Sciatic nerve (tissue), 2 donors: Measurements from ENCODE around the gene FAM149B1. TPM values are rescaled to one million over a fixed set of nuclear protein-coding genes. Genes with fewer than 3 reads are reported as not detected.
"Not testable (repeated sequence)": the region's sequence is repeated elsewhere in the genome, so short reads cannot be mapped to it uniquely, and the experiment has no call there.

ENCODE experiments used
- ATAC-seq: fragments of 200-7000 bp; cut with Tn5 transposase; one replicate; pipeline ENCODE4 v1.9.1; 2020; ENCODE audit warnings: mild to moderate bottlenecking, moderate library complexity
- DNase-seq: peaks from one replicate; pipeline ENCODE4 v3.0.0-alpha.2; 2020; ENCODE audit warnings: low spot score
- intact Hi-C: fragments of 100-400 bp; cut with DNase I; formaldehyde crosslinking; loops from one replicate; pipeline ENCODE4 v1.14.2; 2022
- total RNA-seq: library from RNA; stranded (reverse); fragmentation: NEBNext Ultra II Directional; extraction: Animal tissue kit (Norgen Biotek cat#: 25700); gene quantifications from one replicate; pipeline ENCODE4 v1.2.1, GENCODE V29; 2021
- donor health status: DM: no; HTN: no; CAD: no.
- donor health status: DM: no; HTN: no; CAD: no.

Gene FAM149B1
- total RNA-seq, 1 donor from 2014 or later = 25.6 TPM

- DNase-seq, ATAC-seq, intact Hi-C loops: not testable (repeated sequence)
Measured at GRCh38 chr10:73258612-73259011, 90.7 kb downstream of the FAM149B1 start.

DNA sequence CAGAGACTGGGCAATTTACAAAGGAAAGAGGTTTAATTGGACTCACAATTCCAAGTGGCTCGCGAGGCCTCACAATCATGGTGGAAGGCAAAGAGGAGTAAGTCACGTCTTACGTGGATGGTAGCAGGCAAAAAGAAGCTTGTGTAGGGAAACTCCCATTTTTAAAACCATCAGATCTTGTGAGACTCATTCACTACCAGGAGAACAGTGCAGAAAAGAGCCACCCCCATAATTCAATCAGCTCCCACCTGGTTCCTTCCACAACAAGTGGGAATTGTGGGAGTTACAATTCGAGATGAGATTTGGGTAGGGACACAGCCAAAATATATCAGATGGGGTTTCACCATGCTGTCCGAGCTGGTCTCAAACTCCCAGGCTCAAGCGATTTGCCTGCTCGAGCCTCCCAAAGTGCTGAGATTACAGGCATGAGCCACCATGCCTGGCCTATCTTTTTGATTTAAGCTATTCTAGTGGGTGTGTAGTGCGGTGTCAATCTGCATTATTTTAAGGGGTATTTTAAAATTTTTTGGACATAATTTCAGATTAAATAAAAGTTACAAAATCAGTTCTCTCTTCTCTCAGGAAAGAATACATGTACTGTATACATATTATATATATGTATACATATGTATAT lies 93.6 kb downstream of the FAM149B1 start:
- intact Hi-C loops = no loop called here
- DNase-seq = no peak
- no peak for ATAC-seq

DNA sequence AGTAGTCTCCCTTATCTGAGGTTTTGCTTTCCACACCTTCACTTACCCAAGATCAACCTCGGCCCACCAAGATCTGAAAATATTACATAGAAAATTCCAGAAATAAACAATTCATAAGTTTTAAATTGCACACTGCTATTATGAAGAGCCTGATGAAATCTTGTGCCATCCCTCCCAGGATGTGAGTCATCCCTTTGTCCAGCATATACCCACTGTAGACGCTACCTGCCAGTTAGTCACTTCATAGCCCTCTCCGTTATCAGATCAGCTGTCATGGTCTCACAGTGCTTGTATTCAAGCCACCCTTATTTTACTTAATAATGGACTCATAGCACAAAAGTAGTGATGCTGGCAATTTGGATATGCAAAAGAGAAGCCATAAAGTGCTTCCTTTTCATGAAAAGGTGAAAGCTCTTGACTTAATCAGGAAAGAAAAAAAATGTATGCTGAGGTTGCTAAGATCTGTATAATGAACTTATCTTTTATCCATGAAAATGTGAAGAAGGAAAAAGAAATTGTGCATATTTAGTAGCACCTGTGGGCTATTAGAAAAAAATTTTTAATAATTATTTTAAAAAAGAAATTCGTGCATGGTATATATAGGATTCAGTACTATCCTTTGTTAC lies 94.3 kb downstream of the FAM149B1 start:
- DNase-seq (no peak), ATAC-seq (no peak)
- intact Hi-C loops = no loop called here

DNA sequence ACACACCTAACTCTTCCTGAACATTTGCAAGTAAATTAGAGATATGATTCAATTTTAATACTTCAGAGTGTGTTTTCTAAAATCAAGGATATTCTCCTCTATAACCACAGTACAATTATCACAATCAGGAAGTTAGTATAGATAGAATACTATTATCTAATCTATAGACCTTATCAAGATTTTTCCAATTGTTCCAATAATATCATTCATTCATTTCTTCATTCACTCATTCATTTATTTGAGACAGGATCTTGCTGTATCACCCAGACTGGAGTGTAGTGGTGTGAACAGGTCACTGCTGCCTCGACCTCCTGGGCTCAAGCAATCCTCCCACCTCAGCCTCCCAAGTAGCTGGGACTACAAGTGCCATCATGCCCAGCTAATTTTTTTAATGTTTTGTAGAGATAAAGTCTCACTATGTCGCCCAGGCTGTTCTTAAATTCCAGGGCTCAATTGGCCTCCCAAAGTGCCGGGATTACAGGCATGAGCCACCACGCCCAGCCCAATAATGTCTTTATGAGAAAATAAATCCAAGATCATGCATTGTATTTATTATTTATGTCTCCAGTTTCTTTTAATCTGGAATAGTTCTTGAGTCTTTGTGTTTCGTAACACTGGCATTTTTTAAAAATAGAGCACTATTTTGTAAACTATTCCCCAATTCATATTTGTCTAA lies 95.1 kb downstream of the FAM149B1 start:
- ATAC-seq (no peak), DNase-seq (no peak)
- intact Hi-C loops = no loop called here

GRCh38 chr10:73263693-73264347 lies 95.9 kb downstream of the FAM149B1 start:
- DNase-seq = no peak
- no peak for ATAC-seq
- intact Hi-C loops = no loop called here

DNA sequence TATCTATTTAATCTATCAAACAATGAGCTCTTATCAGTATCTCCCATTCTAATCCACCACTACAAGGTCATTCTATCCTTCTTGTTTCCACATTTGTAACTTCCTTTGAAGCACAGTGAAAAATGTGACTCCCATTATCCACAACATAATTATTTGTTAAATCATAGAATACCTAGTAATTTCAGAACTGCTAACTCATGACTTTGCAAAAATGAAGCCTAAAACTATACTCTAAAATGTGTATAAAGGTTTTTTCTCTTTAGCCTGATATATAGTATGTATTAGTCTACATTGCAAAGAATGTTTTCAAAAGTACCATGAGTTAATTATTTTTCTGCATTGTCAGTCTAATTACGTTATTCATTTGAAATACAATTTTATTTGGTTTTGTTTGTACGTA lies 96.5 kb downstream of the FAM149B1 start:
- no peak for ATAC-seq
- DNase-seq = no peak
- intact Hi-C loops = no loop called here

DNA sequence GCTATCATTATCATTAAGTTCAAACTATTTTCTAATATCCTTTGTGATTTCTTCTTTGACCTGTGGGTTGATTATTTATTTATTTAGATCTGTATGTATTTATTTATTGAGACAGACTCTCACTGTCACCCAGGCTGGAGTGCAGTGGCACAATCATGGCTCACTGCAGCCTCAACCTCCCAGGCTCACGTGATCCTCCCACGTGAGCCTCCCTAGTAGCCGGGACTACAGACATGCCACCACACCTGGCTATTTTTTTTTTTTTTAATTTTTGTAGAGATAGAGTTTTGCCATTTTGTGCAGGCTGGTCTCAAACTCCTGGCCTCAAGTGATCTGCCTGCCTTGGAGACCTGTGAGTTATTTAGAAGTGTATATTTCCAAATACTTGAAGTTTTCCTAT lies 113.2 kb downstream of the FAM149B1 start:
- DNase-seq = no peak
- no peak for ATAC-seq
- intact Hi-C loops = no loop called here

- intact Hi-C loops = no loop called here
- no peak for ATAC-seq
- DNase-seq = no peak
Measured at GRCh38 chr10:73287441-73287840, 119.5 kb downstream of the FAM149B1 start.

DNA sequence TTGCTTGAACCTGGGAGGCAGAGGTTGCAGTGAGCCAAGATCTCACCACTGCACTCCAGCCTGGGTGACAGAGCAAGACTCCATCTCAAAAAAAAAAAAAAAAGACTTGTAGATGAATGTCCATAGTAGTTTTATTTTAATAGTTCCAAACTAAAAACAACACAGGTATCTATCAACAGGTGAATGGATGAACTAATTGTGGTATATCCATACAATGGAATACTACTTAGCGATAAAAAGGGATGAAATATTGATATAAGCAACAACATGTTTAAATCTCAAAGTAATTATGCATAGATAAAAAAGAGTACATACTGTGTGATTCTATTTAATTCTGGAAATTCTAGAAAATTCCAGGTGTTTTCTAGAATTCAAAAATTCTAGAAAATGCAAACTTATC lies 122.0 kb downstream of the FAM149B1 start:
- ATAC-seq (no peak), DNase-seq (no peak)
- intact Hi-C loops = no loop called here

DNA sequence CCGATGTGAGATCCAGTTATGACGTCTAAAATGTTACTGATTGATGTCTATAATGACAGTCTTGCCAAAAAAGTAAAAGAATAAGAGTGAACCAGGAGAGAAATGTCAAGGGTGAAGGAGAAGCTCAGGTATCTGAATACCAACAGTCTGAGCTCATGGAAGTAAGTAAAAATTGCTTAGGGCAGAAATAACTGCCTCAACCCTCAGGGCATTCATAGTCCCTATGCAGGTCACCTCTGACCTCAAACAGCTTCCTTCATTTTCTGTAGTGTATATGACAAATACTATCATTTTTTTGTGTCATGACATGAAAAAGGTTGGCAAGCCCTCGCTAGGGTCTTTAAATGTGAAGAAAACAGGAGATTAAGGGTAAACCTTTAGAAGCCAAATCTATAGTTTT lies 125.5 kb downstream of the FAM149B1 start:
- intact Hi-C loops = no loop called here
- DNase-seq (no peak), ATAC-seq (no peak)

Other genes with a start within 250 kb of the FAM149B1 start
- gene PLA2G12B, start 213.3 kb upstream of the FAM149B1 start, total RNA-seq = not detected
- gene P4HA1, start 71.3 kb upstream of the FAM149B1 start, total RNA-seq = 51.8 TPM
- gene NUDT13, start 57.7 kb upstream of the FAM149B1 start, total RNA-seq = 2.2 TPM
- 24.7 TPM for gene ECD, start 111 bp upstream of the FAM149B1 start, total RNA-seq
- 13.1 TPM for gene DNAJC9, start 79.1 kb downstream of the FAM149B1 start, total RNA-seq
- gene MRPS16, start 84.5 kb downstream of the FAM149B1 start, total RNA-seq = 40.6 TPM
- gene CFAP70, start 190.7 kb downstream of the FAM149B1 start, total RNA-seq = 6.6 TPM
- 109 TPM for gene ANXA7, start 245.9 kb downstream of the FAM149B1 start, total RNA-seq